GM12891 (cell line): ENCODE results near the gene CAPN5.

Experiments used
- POLR2A ChIP-seq: IDR thresholded peaks from 2 replicates; pipeline ENCODE4 v1.6.1; 2011; ENCODE audit warnings: low read depth, low read length, control low read depth
- POLR2AphosphoS5 ChIP-seq: IDR thresholded peaks from 2 replicates; pipeline ENCODE4 v1.6.1; 2011; ENCODE audit warnings: low read depth, low read length, control low read depth
- SPI1 ChIP-seq: IDR thresholded peaks from 2 replicates; pipeline ENCODE4 v1.6.1; 2011; ENCODE audit warnings: low read depth, low read length, control low read depth
- TAF1 ChIP-seq: IDR thresholded peaks from 2 replicates; pipeline ENCODE4 v1.6.1; 2011; ENCODE audit warnings: low read depth, low read length, control low read depth

DNA sequence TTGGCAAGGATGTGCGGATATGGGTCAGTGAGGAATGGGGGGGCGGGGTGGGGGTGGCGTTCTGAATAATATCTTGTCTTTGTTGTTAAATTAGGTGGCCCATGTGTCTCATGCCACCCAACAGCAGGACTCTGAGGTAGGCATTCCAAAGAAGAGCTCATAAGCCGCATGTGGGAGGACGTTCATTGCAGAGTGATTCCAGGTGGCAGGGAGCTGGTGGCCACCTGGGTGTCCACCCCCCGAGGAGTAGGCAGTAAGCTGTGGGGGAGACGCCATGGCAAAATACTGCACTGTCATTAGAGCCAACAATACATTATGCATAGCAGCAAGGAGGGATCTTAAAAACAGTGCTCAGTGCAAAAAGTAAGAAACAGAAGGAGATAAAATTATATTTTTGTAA lies 14.3 kb upstream of the CAPN5 start:
- TF ChIP-seq TAF1 (no peak), POLR2A (no peak), SPI1 (no peak), POLR2AphosphoS5 (no peak)
